CD14-positive monocyte (primary cell): Measurements from ENCODE around the gene IGSF8. TPM values are rescaled to one million over a fixed set of nuclear protein-coding genes. Genes with fewer than 3 reads are reported as not detected.

Experiments
- DNase-seq, 3 donors: peaks; one replicate each; pipeline ENCODE4 v3.0.0-alpha.2; 2011 to 2022
- H2AFZ ChIP-seq: 2 replicates; pipeline ENCODE4 v1.6.0; 2012; ENCODE audit warnings: mild to moderate bottlenecking, low read depth, low read length, inconsistent platforms; ENCODE audit not compliant: insufficient read depth, poor library complexity, severe bottlenecking
- H3K27ac ChIP-seq, 2 donors: 1 replicate in 1 of 2; 2 replicates in 1 of 2; pipeline ENCODE4 v1.5.1; 2012 to 2013; ENCODE audit warnings: low read length in 2 of 2, control low read depth in 1 of 2, inconsistent platforms in 1 of 2, low read depth in 1 of 2, mild to moderate bottlenecking in 1 of 2
- H3K27me3 ChIP-seq, 2 donors: one replicate each; pipeline versions ENCODE4 v1.6.0 to v1.6.1; 2011 to 2013; ENCODE audit warnings: low read length in 2 of 2; ENCODE audit not compliant: control insufficient read depth in 2 of 2, insufficient read depth in 2 of 2
- H3K36me3 ChIP-seq, 2 donors: replicated peaks in 1 of 2; 1 replicate in 1 of 2; 2 replicates in 1 of 2; pipeline versions ENCODE4 v1.5.1 to v1.6.1; 2012 to 2013; ENCODE audit warnings: low read length in 2 of 2, control low read depth in 1 of 2, inconsistent platforms in 1 of 2, mild to moderate bottlenecking in 1 of 2; ENCODE audit not compliant: insufficient read depth in 2 of 2, control insufficient read depth in 1 of 2
- H3K4me1 ChIP-seq, 2 donors: 1 replicate in 1 of 2; 2 replicates in 1 of 2; pipeline versions ENCODE4 v1.5.1 to v1.6.1; 2012 to 2013; ENCODE audit warnings: low read length in 2 of 2, control low read depth in 1 of 2, inconsistent platforms in 1 of 2, mild to moderate bottlenecking in 1 of 2, moderate library complexity in 1 of 2; ENCODE audit not compliant: insufficient read depth in 2 of 2, control insufficient read depth in 1 of 2
- H3K4me2 ChIP-seq: replicated peaks from 2 replicates; pipeline ENCODE3; 2012; ENCODE audit warnings: low read length, moderate library complexity, mild to moderate bottlenecking; ENCODE audit not compliant: poor library complexity, severe bottlenecking; ENCODE audit errors: extremely low read depth
- H3K4me3 ChIP-seq, 3 experiments: fragments of 200-600 bp in 1 of 3; sonication (generic) in 1 of 3; replicated peaks in 1 of 3; 1 replicate in 2 of 3; 2 replicates in 1 of 3; pipeline ENCODE4 v1.5.1; 2011 to 2013; ENCODE audit warnings: low read length in 3 of 3, mild to moderate bottlenecking in 3 of 3, control low read depth in 2 of 3, low read depth in 2 of 3, inconsistent platforms in 1 of 3, moderate library complexity in 1 of 3
- H3K79me2 ChIP-seq: 2 replicates; pipeline ENCODE4 v1.6.0; 2012; ENCODE audit warnings: mild to moderate bottlenecking, control low read depth, inconsistent platforms, low read length, moderate library complexity; ENCODE audit not compliant: insufficient read depth
- H3K9ac ChIP-seq: 2 replicates; pipeline ENCODE4 v1.6.0; 2017; ENCODE audit warnings: low read length, mild to moderate bottlenecking; ENCODE audit not compliant: insufficient read depth, poor library complexity, severe bottlenecking
- H3K9me3 ChIP-seq, 2 donors: replicated peaks in 1 of 2; 1 replicate in 1 of 2; 2 replicates in 1 of 2; pipeline versions ENCODE4 v1.5.1 to v1.6.1; 2012 to 2013; ENCODE audit warnings: low read length in 2 of 2, control low read depth in 1 of 2; ENCODE audit not compliant: control insufficient read depth in 1 of 2, insufficient read depth in 1 of 2
- H4K20me1 ChIP-seq: 2 replicates; pipeline ENCODE4 v1.6.0; 2012; ENCODE audit warnings: mild to moderate bottlenecking, low read length, control low read depth, moderate library complexity; ENCODE audit not compliant: insufficient read depth
- H3K27ac Mint-ChIP-seq, 7 donors: one replicate each; pipeline ENCODE4 v1.8.0; 2020; ENCODE audit warnings: mild to moderate bottlenecking in 7 of 7, mixed read lengths in 7 of 7, moderate library complexity in 6 of 7, inconsistent platforms in 2 of 7
- H3K27me3 Mint-ChIP-seq, 3 donors: one replicate each; pipeline ENCODE4 v1.8.0; 2021 to 2022; ENCODE audit warnings: low read depth in 3 of 3, mild to moderate bottlenecking in 3 of 3, mixed read lengths in 3 of 3, moderate library complexity in 3 of 3, inconsistent platforms in 1 of 3
- H3K36me3 Mint-ChIP-seq, 2 donors: one replicate each; pipeline ENCODE4 v1.8.0; 2020; ENCODE audit warnings: mixed read lengths in 2 of 2, inconsistent platforms in 1 of 2, mild to moderate bottlenecking in 1 of 2
- H3K4me1 Mint-ChIP-seq: one replicate; pipeline ENCODE4 v1.8.0; 2020; ENCODE audit warnings: mild to moderate bottlenecking, mixed read lengths
- H3K4me3 Mint-ChIP-seq, 2 donors: one replicate each; pipeline ENCODE4 v1.8.0; 2020; ENCODE audit warnings: mild to moderate bottlenecking in 2 of 2, mixed read lengths in 2 of 2, moderate library complexity in 1 of 2
- H3K9me3 Mint-ChIP-seq, 7 donors: one replicate each; pipeline ENCODE4 v1.8.0; 2020 to 2022; ENCODE audit warnings: mixed read lengths in 7 of 7, mild to moderate bottlenecking in 6 of 7, moderate library complexity in 6 of 7, inconsistent platforms in 2 of 7
- CTCF ChIP-seq: fragments of 200-600 bp; IDR thresholded peaks from one replicate; pipeline ENCODE4 v1.8.0; 2022; ENCODE audit warnings: antibody characterized with exemption, mild to moderate bottlenecking
- WGBS: methylation state at CpG from one replicate; pipeline ENCODE4 v1.1.5; 2013; ENCODE audit warnings: missing lambda C conversion rate; ENCODE audit not compliant: insufficient coverage; 5-methylcytosine and 5-hydroxymethylcytosine counted together
- intact Hi-C, 2 donors: fragments of 100-400 bp; cut with micrococcal nuclease; formaldehyde crosslinking; loops; one replicate each; pipeline versions ENCODE4 v1.15.0 to v1.15.1; 2023
- polyA plus RNA-seq, 3 donors: library from polyadenylated mRNA; depleted of rRNA in 1 of 3; unstranded in 2 of 3; stranded (reverse) in 1 of 3; fragments of 300-500 nt in 2 of 3; fragments of >200 nt in 1 of 3; fragmentation: Illumina TruSeq in 2 of 3; gene quantifications; 1 replicate in 2 of 3; 2 replicates in 1 of 3; pipeline ENCODE4 v1.2.3, GENCODE V29; 2012 to 2021

Gene IGSF8
- polyA plus RNA-seq, 3 donors: 9.6 to 23.9 (median 10.8) TPM

DNA sequence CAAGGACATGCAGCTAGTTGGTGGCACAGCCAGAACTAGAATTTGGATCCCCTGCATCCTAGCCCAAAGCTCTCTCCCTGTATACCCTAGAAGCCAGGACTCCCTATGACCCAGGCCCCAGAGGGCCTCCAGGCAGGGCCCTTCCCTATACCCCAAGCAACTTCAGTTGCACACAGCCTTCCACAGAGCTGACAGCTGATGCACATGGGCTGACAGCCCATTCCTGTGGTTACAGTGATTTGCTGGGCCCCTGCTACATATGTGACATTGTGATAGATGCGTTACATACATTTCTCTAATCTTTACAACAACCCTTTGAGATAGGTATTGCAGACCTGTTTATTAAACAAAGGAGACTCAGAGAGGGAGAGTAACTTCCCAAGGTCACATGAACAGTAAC lies 23.0 kb upstream of the IGSF8 start:
- Histone ChIP-seq H4K20me1 (no peaks in the 10 kb centered on the region), H3K79me2 (no peaks in the 10 kb centered on the region), H3K27ac (no peak overlapping the region), H3K4me3 (no peak overlapping the region), H3K36me3 (no peaks in the 10 kb centered on the region), H3K9ac (no peak overlapping the region), H3K27me3 (peaks cover 0 to 2% of the 10 kb centered on the region in 2 donors), H3K9me3 (no peaks in the 10 kb centered on the region), H3K4me2 (no peak overlapping the region), H3K4me1 (peaks cover 5 to 7% of the 10 kb centered on the region in 2 donors), H2AFZ (no peak overlapping the region)
- Mint-ChIP-seq H3K4me1 (peaks cover 1% of the 10 kb centered on the region), H3K27ac (no peak overlapping the region), H3K27me3 (peaks cover 4 to 16% (median 5%) of the 10 kb centered on the region in 3 donors), H3K36me3 (no peaks in the 10 kb centered on the region), H3K9me3 (peaks cover 0 to 2% (median 0%) of the 10 kb centered on the region in 7 donors), H3K4me3 (no peak overlapping the region)
- WGBS: no CpG with 5 or more reads among the region's 1 CpG
- DNase-seq: no peak
- TF ChIP-seq CTCF: no peak
- intact Hi-C loops: no loop called here

- H3K4me1 Mint-ChIP-seq: peaks cover 1% of the 10 kb centered on the region
- H3K27ac Mint-ChIP-seq: no peak overlapping the region
- no peaks in the 10 kb centered on the region for H3K36me3 Mint-ChIP-seq
Observed at GRCh38 chr1:160120797-160121196, 22.4 kb upstream of the IGSF8 start.

More at GRCh38 chr1:160120797-160121196, 22.4 kb upstream of the IGSF8 start:
- Histone ChIP-seq H3K27ac (no peak overlapping the region), H3K36me3 (no peaks in the 10 kb centered on the region), H2AFZ (no peak overlapping the region), H3K27me3 (peaks cover 0 to 4% of the 10 kb centered on the region in 2 donors), H3K9ac (no peak overlapping the region), H3K79me2 (no peaks in the 10 kb centered on the region), H3K9me3 (no peaks in the 10 kb centered on the region), H4K20me1 (no peaks in the 10 kb centered on the region), H3K4me3 (no peak overlapping the region), H3K4me2 (no peak overlapping the region), H3K4me1 (peaks cover 5 to 7% of the 10 kb centered on the region in 2 donors)
- H3K4me3 Mint-ChIP-seq: no peak overlapping the region
- H3K9me3 Mint-ChIP-seq: peaks cover 0 to 2% (median 0%) of the 10 kb centered on the region in 7 donors
- peaks cover 4 to 18% (median 5%) of the 10 kb centered on the region in 3 donors for H3K27me3 Mint-ChIP-seq
- DNase-seq: no peak
- no peak for TF ChIP-seq CTCF
- WGBS: 80% methylated on average over 1 of the region's 5 CpGs
- intact Hi-C loops: no loop called here
